GM23338 (cell line): ENCODE measurements around the gene PYGB. TPM values are rescaled to one million over a fixed set of nuclear protein-coding genes. Genes with fewer than 3 reads are reported as not detected.

Experiments
- ATAC-seq: fragments of 200-7000 bp; cut with Tn5 transposase; 3 replicates; pipeline ENCODE4 v1.9.1; 2020
- DNase-seq: peaks from one replicate; pipeline ENCODE4 v3.0.0-alpha.2; 2015; ENCODE audit warnings: low spot score
- H2AFZ ChIP-seq: fragments of 200-600 bp; sonication (generic); 2 replicates; pipeline ENCODE4 v1.8.0; 2016; ENCODE audit warnings: antibody characterized with exemption, mild to moderate bottlenecking, moderate library complexity
- H3F3A ChIP-seq: fragments of 200-600 bp; sonication (generic); replicated peaks from 2 replicates; pipeline ENCODE4 v1.8.0; 2017; ENCODE audit warnings: antibody characterized with exemption, mixed run types, low read depth
- H3K27ac ChIP-seq: fragments of 200-600 bp; sonication (generic); 2 replicates; pipeline ENCODE4 v1.6.1; 2016; ENCODE audit warnings: low read depth
- H3K27me3 ChIP-seq: fragments of 200-600 bp; sonication (generic); 2 replicates; pipeline ENCODE4 v1.8.0; 2016; ENCODE audit warnings: mild to moderate bottlenecking, mixed run types, moderate library complexity; ENCODE audit not compliant: insufficient read depth
- H3K36me3 ChIP-seq: fragments of 200-600 bp; sonication (generic); 2 replicates; pipeline ENCODE4 v1.8.0; 2016; ENCODE audit warnings: mild to moderate bottlenecking; ENCODE audit not compliant: insufficient read depth
- H3K4me1 ChIP-seq: fragments of 200-600 bp; sonication (generic); 2 replicates; pipeline ENCODE4 v1.8.0; 2016; ENCODE audit warnings: mild to moderate bottlenecking, moderate library complexity; ENCODE audit not compliant: insufficient read depth
- H3K4me2 ChIP-seq: fragments of 200-600 bp; sonication (generic); 2 replicates; pipeline ENCODE4 v1.7.1; 2017; ENCODE audit warnings: mixed run types
- H3K4me3 ChIP-seq: fragments of 200-600 bp; sonication (generic); 2 replicates; pipeline ENCODE4 v1.6.1; 2016; ENCODE audit warnings: mixed run types
- H3K79me2 ChIP-seq: fragments of 200-600 bp; sonication (generic); replicated peaks from 2 replicates; pipeline ENCODE4 v1.8.0; 2017; ENCODE audit warnings: mild to moderate bottlenecking; ENCODE audit not compliant: insufficient read depth
- H3K9me2 ChIP-seq: fragments of 200-600 bp; sonication (generic); 2 replicates; pipeline ENCODE4 v1.8.0; 2017; ENCODE audit not compliant: insufficient read depth
- H4K20me1 ChIP-seq: fragments of 200-600 bp; sonication (generic); replicated peaks from 2 replicates; pipeline ENCODE4 v1.8.0; 2017; ENCODE audit warnings: mild to moderate bottlenecking; ENCODE audit not compliant: insufficient read depth
- H3K27ac Mint-ChIP-seq: 2 replicates; pipeline ENCODE4 v1.8.0; 2020; ENCODE audit warnings: inconsistent platforms, mild to moderate bottlenecking, moderate library complexity, mixed read lengths
- H3K27me3 Mint-ChIP-seq: 3 replicates; pipeline ENCODE4 v1.8.0; 2022; ENCODE audit warnings: low read depth, mild to moderate bottlenecking, moderate library complexity, mixed read lengths, inconsistent platforms; ENCODE audit not compliant: insufficient read depth, poor library complexity
- H3K36me3 Mint-ChIP-seq: 3 replicates; pipeline ENCODE4 v1.8.0; 2021; ENCODE audit warnings: low read depth, mild to moderate bottlenecking, inconsistent platforms, moderate library complexity, mixed read lengths
- H3K4me1 Mint-ChIP-seq: 3 replicates; pipeline ENCODE4 v1.8.0; 2020; ENCODE audit warnings: mild to moderate bottlenecking, inconsistent platforms, mixed read lengths
- H3K4me3 Mint-ChIP-seq: 3 replicates; pipeline ENCODE4 v1.8.0; 2021; ENCODE audit warnings: moderate library complexity, mild to moderate bottlenecking, inconsistent platforms, mixed read lengths
- H3K9me3 Mint-ChIP-seq: 3 replicates; pipeline ENCODE4 v1.8.0; 2020; ENCODE audit warnings: moderate library complexity, mild to moderate bottlenecking, inconsistent platforms, mixed read lengths
- REST ChIP-seq: IDR thresholded peaks from one replicate; pipeline ENCODE4 v1.6.1; 2018; ENCODE audit warnings: antibody characterized with exemption; ENCODE audit not compliant: unreplicated experiment
- ZNF114 ChIP-seq: fragments of 250-450 bp; sonication (Bioruptor Pico); IDR thresholded peaks from 2 replicates; pipeline ENCODE4 v1.5.0; 2020; ENCODE audit warnings: mild to moderate bottlenecking, moderate library complexity
- ZNF462 ChIP-seq: fragments of 250-450 bp; sonication (Bioruptor Pico); IDR thresholded peaks from 2 replicates; pipeline ENCODE4 v1.5.0; 2020; ENCODE audit warnings: mild to moderate bottlenecking, moderate library complexity
- polyA plus RNA-seq: library from polyadenylated mRNA; unstranded; fragments of >200 nt; fragmentation: Nextera tagmentation; extraction: Ambion mirVana; gene quantifications from 2 replicates; pipeline ENCODE4 v1.2.1, GENCODE V29; 2016
- total RNA-seq: library from RNA; depleted of rRNA; stranded (reverse); fragments of >200 nt; shearing (Covaris generic); gene quantifications from 2 replicates; pipeline ENCODE4 v1.2.3, GENCODE V29; 2014

PYGB gene
- total and polyA plus RNA-seq, 2 experiments from 2014 or later: 15.6 to 64.0 TPM

GRCh38 chr20:25276533-25277050 lies 28.7 kb downstream of the PYGB start (continued):
- TF ChIP-seq ZNF462 (no peak), REST (no peak)

- Histone ChIP-seq H3K4me1 (no peaks in the 10 kb centered on the region), H3K27ac (no peak overlapping the region), H3K9me2 (no peaks in the 10 kb centered on the region), H2AFZ (no peak overlapping the region), H3K79me2 (no peaks in the 10 kb centered on the region), H3K4me3 (no peak overlapping the region), H3K4me2 (no peak overlapping the region), H3K27me3 (no peaks in the 10 kb centered on the region), H4K20me1 (no peaks in the 10 kb centered on the region), H3F3A (no peaks in the 10 kb centered on the region), H3K36me3 (no peaks in the 10 kb centered on the region)
- ATAC-seq (no peak), DNase-seq (no peak)
- Mint-ChIP-seq H3K27me3 (peaks cover 7% of the 10 kb centered on the region), H3K4me1 (no peaks in the 10 kb centered on the region), H3K9me3 (no peaks in the 10 kb centered on the region), H3K36me3 (peaks cover 28% of the 10 kb centered on the region), H3K4me3 (no peak overlapping the region), H3K27ac (no peak overlapping the region)
- no peak for TF ChIP-seq ZNF114
These were observed 29.3 kb downstream of the PYGB start for GRCh38 chr20:25277051-25277801.
